ENCODE measurements around the gene OR9Q2. TPM values are rescaled to one million over a fixed set of nuclear protein-coding genes. Genes with fewer than 3 reads are reported as not detected.

Gene OR9Q2
- total and polyA plus RNA-seq, 4 donors: not detected

GRCh38 chr11:58216476-58216875, 27.6 kb downstream of the OR9Q2 start:
- no peak overlapping the region for H3K4me3 ChIP-seq (ENCODE audit: low read depth in 1 of 3, low read length in 3 of 3)
- no peak for DNase-seq (ENCODE audit: low spot score)
- no peak overlapping the region for H3K9ac ChIP-seq (ENCODE audit: low read depth in 1 of 2, low read length in 2 of 2)
- no peaks in the 10 kb centered on the region for H3K4me1 ChIP-seq (ENCODE audit: control insufficient read depth in 4 of 4, insufficient read depth in 4 of 4, low read length in 3 of 4)
- TF ChIP-seq HNF4G (IDR thresholded peaks at IDR 0.05): no peak
- no peak for TF ChIP-seq YY1 (IDR thresholded peaks at IDR 0.05)
- no peak for TF ChIP-seq RXRA (IDR thresholded peaks at IDR 0.05)
- TF ChIP-seq CTCF (IDR thresholded peaks at IDR 0.05; ENCODE audit: low read depth, low read length, missing input control): no peak
- TF ChIP-seq, protein P1, sequence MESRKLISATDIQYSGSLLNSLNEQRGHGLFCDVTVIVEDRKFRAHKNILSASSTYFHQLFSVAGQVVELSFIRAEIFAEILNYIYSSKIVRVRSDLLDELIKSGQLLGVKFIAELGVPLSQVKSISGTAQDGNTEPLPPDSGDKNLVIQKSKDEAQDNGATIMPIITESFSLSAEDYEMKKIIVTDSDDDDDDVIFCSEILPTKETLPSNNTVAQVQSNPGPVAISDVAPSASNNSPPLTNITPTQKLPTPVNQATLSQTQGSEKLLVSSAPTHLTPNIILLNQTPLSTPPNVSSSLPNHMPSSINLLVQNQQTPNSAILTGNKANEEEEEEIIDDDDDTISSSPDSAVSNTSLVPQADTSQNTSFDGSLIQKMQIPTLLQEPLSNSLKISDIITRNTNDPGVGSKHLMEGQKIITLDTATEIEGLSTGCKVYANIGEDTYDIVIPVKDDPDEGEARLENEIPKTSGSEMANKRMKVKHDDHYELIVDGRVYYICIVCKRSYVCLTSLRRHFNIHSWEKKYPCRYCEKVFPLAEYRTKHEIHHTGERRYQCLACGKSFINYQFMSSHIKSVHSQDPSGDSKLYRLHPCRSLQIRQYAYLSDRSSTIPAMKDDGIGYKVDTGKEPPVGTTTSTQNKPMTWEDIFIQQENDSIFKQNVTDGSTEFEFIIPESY (IDR thresholded peaks at IDR 0.05): no peak
- TF ChIP-seq HNF4A (conservative IDR thresholded peaks at IDR 0.05): no peak
- TF ChIP-seq TAF1 (conservative IDR thresholded peaks at IDR 0.05): no peak
- TF ChIP-seq REST (IDR thresholded peaks at IDR 0.05): no peak
- no peak for TF ChIP-seq GABPA (IDR thresholded peaks at IDR 0.05 in 1 of 2, conservative IDR thresholded peaks at IDR 0.05 in 1 of 2)
- no peak overlapping the region for H3K27ac ChIP-seq (ENCODE audit: low read depth in 1 of 2, low read length in 2 of 2)
- no peaks in the 10 kb centered on the region for H3K9me3 ChIP-seq (ENCODE audit: control insufficient read depth in 4 of 4, low read length in 3 of 4)
- no peaks in the 10 kb centered on the region for H3K27me3 ChIP-seq (ENCODE audit: control insufficient read depth in 4 of 4, insufficient read depth in 4 of 4, low read length in 3 of 4)
- no peaks in the 10 kb centered on the region for H3K36me3 ChIP-seq (ENCODE audit: control insufficient read depth in 4 of 4, insufficient read depth in 3 of 4, low read depth in 1 of 4, low read length in 3 of 4)

- Histone ChIP-seq H3K27ac (ENCODE audit: low read depth in 1 of 2, low read length in 2 of 2) (no peak overlapping the region), H3K9me3 (ENCODE audit: control insufficient read depth in 4 of 4, low read length in 3 of 4) (no peaks in the 10 kb centered on the region), H3K27me3 (ENCODE audit: control insufficient read depth in 4 of 4, insufficient read depth in 4 of 4, low read length in 3 of 4) (no peaks in the 10 kb centered on the region), H3K36me3 (ENCODE audit: control insufficient read depth in 4 of 4, insufficient read depth in 3 of 4, low read depth in 1 of 4, low read length in 3 of 4) (no peaks in the 10 kb centered on the region), H3K4me3 (ENCODE audit: low read depth in 1 of 3, low read length in 3 of 3) (no peak overlapping the region), H3K9ac (ENCODE audit: low read depth in 1 of 2, low read length in 2 of 2) (no peak overlapping the region), H3K4me1 (ENCODE audit: control insufficient read depth in 4 of 4, insufficient read depth in 4 of 4, low read length in 3 of 4) (no peaks in the 10 kb centered on the region)
- WGBS: 69% methylated on average over 7 of the region's 7 CpGs
- no peak for DNase-seq (ENCODE audit: low spot score)
- TF ChIP-seq RXRA (IDR thresholded peaks at IDR 0.05) (no peak), TAF1 (conservative IDR thresholded peaks at IDR 0.05) (no peak), FOXA2 (IDR thresholded peaks at IDR 0.05) (no peak), EGR1 (IDR thresholded peaks at IDR 0.05; ENCODE audit: low read depth in 2 of 2) (no peak), CTCF (IDR thresholded peaks at IDR 0.05; ENCODE audit: low read depth, low read length, missing input control) (no peak), RAD21 (IDR thresholded peaks at IDR 0.05) (no peak), YY1 (IDR thresholded peaks at IDR 0.05) (no peak), SP1 (IDR thresholded peaks at IDR 0.05) (no peak), FOXA1 (IDR thresholded peaks at IDR 0.05) (no peak), HNF4G (IDR thresholded peaks at IDR 0.05) (no peak), MAX (IDR thresholded peaks at IDR 0.05) (no peak), REST (IDR thresholded peaks at IDR 0.05) (no peak), JUND (IDR thresholded peaks at IDR 0.05) (no peak)
- TF ChIP-seq, protein P2, sequence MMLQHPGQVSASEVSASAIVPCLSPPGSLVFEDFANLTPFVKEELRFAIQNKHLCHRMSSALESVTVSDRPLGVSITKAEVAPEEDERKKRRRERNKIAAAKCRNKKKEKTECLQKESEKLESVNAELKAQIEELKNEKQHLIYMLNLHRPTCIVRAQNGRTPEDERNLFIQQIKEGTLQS (IDR thresholded peaks at IDR 0.05): no peak
Observed at GRCh38 chr11:58222721-58223120, 33.9 kb downstream of the OR9Q2 start.
